HCT116 (cell line): ENCODE results near the gene UBXN11. TPM values are rescaled to one million over a fixed set of nuclear protein-coding genes. Genes with fewer than 3 reads are reported as not detected.
"Not testable (repeated sequence)": the region's sequence is repeated elsewhere in the genome, so short reads cannot be mapped to it uniquely, and the experiment has no call there.

Experiments used
- ATAC-seq: fragments of 200-7000 bp; cut with Tn5 transposase; 2 replicates; pipeline ENCODE4 v1.9.1; 2020; ENCODE audit warnings: mild to moderate bottlenecking, moderate library complexity
- BruUV-seq: library from RNA; stranded (reverse); fragments of 400-500 nt; replicated peaks from 2 replicates; lab custom pipeline; 2021; lab: Mats Ljungman, UMichigan
- CTCF ChIA-PET: fragments of 300-600 bp; sonication (Branson Sonifier 250); formaldehyde crosslinking; loops from one replicate; lab custom pipeline; 2021; ENCODE audit warnings: antibody characterized with exemption; lab: Charles Lee
- POLR2A ChIA-PET: fragments of 300-600, 350-600 bp; sonication (Branson Sonifier 250); formaldehyde crosslinking; loops from one replicate; lab custom pipeline; 2021; ENCODE audit warnings: antibody characterized with exemption; lab: Charles Lee
- RAD21 ChIA-PET, 2 experiments: fragments of 300-600 bp; sonication (Branson Sonifier 250); formaldehyde crosslinking; loops; one replicate each; lab custom pipeline; 2023; ENCODE audit warnings: low total read pairs in 2 of 2; ENCODE audit not compliant: uncharacterized antibody in 2 of 2, unreplicated experiment in 2 of 2, low non-redundant PET in 1 of 2; lab: Charles Lee
- DNase-seq: peaks from one replicate; pipeline ENCODE4 v3.0.0-alpha.2; 2010; ENCODE audit warnings: low read depth, low spot score
- H2AFZ ChIP-seq: fragments of 200-600 bp; shearing (Covaris generic), sonication (generic); 2 replicates; pipeline ENCODE4 v1.6.1; 2017; ENCODE audit warnings: low read depth, mixed run types, mixed read lengths, antibody characterized with exemption, low read length; ENCODE audit not compliant: poor library complexity, severe bottlenecking
- H3K27ac ChIP-seq: 2 replicates; pipeline ENCODE4 v1.5.1; 2012; ENCODE audit warnings: low read depth, low read length
- H3K27me3 ChIP-seq: fragments of 200-600 bp; sonication (generic); 2 replicates; pipeline ENCODE4 v1.6.1; 2016; ENCODE audit warnings: mixed run types, low read length, mixed read lengths; ENCODE audit not compliant: insufficient read depth
- H3K36me3 ChIP-seq, 2 experiments: fragments of 200-500 bp in 1 of 2; fragments of 200-600 bp in 1 of 2; sonication (Bioruptor generic) in 1 of 2; sonication (generic) in 1 of 2; 2 replicates each; pipeline versions ENCODE4 v1.5.1 to v1.6.1; 2014 to 2016; ENCODE audit warnings: low read length in 2 of 2, inconsistent platforms in 1 of 2, mixed read lengths in 1 of 2, mixed run types in 1 of 2; ENCODE audit not compliant: insufficient read depth in 2 of 2, control insufficient read depth in 1 of 2
- H3K4me1 ChIP-seq, 2 experiments: fragments of 200-600 bp in 1 of 2; sonication (generic) in 1 of 2; 2 replicates each; pipeline versions ENCODE4 v1.5.1 to v1.6.1; 2012 to 2017; ENCODE audit warnings: low read length in 2 of 2, inconsistent platforms in 1 of 2, mild to moderate bottlenecking in 1 of 2, mixed read lengths in 1 of 2, mixed run types in 1 of 2, moderate library complexity in 1 of 2; ENCODE audit not compliant: insufficient read depth in 2 of 2, control insufficient read depth in 1 of 2
- H3K4me2 ChIP-seq: fragments of 200-600 bp; sonication (generic); 2 replicates; pipeline ENCODE4 v1.6.1; 2017; ENCODE audit warnings: mixed run types, low read length, mixed read lengths
- H3K4me3 ChIP-seq, 2 experiments: fragments of 200-600 bp in 1 of 2; sonication (generic) in 1 of 2; replicated peaks in 1 of 2; 2 replicates each; pipeline ENCODE4 v1.5.1; 2011 to 2016; ENCODE audit warnings: low read length in 2 of 2, control low read depth in 1 of 2, low read depth in 1 of 2, mild to moderate bottlenecking in 1 of 2, mixed read lengths in 1 of 2, mixed run types in 1 of 2
- H3K79me2 ChIP-seq: fragments of 200-600 bp; sonication (generic); 2 replicates; pipeline ENCODE4 v1.6.1; 2017; ENCODE audit warnings: mild to moderate bottlenecking, mixed run types, low read length, moderate library complexity, mixed read lengths; ENCODE audit not compliant: insufficient read depth
- H3K9ac ChIP-seq: fragments of 200-600 bp; sonication (generic); 2 replicates; pipeline ENCODE4 v1.6.1; 2016; ENCODE audit warnings: low read length, mixed read lengths
- H3K9me2 ChIP-seq: fragments of 200-600 bp; sonication (generic), shearing (Covaris generic); 2 replicates; pipeline ENCODE4 v1.6.1; 2017; ENCODE audit warnings: mixed run types, mild to moderate bottlenecking, moderate library complexity; ENCODE audit not compliant: insufficient read depth
- H3K9me3 ChIP-seq, 2 experiments: fragments of 200-500 bp in 1 of 2; fragments of 200-600 bp in 1 of 2; sonication (Bioruptor generic) in 1 of 2; sonication (generic) in 1 of 2; 2 replicates each; pipeline ENCODE4 v1.6.1; 2014 to 2017; ENCODE audit warnings: low read length in 2 of 2, mixed read lengths in 2 of 2, inconsistent platforms in 1 of 2, low read depth in 1 of 2, mild to moderate bottlenecking in 1 of 2, mixed run types in 1 of 2, moderate library complexity in 1 of 2; ENCODE audit not compliant: control insufficient read depth in 1 of 2, insufficient read depth in 1 of 2
- H4K20me1 ChIP-seq: fragments of 200-600 bp; sonication (generic), shearing (Covaris generic); 2 replicates; pipeline ENCODE4 v1.6.1; 2017; ENCODE audit warnings: mixed run types, mild to moderate bottlenecking, moderate library complexity; ENCODE audit not compliant: insufficient read depth
- CBX3 ChIP-seq: IDR thresholded peaks from 2 replicates; pipeline ENCODE4 v1.6.1; 2012; ENCODE audit warnings: low read depth
- CEBPB ChIP-seq: IDR thresholded peaks from 2 replicates; pipeline ENCODE4 v1.6.1; 2012; ENCODE audit warnings: low read depth
- CTCF ChIP-seq, 3 experiments: fragments of 200-600 bp in 1 of 3; sonication (generic) in 1 of 3; IDR thresholded peaks in 2 of 3; conservative IDR thresholded peaks in 1 of 3; 2 replicates each; pipeline ENCODE4 v1.5.1; 2012 to 2017; ENCODE audit warnings: low read depth in 2 of 3, low read length in 2 of 3, antibody characterized with exemption in 1 of 3, borderline replicate concordance in 1 of 3, control low read depth in 1 of 3, mild to moderate bottlenecking in 1 of 3, mixed read lengths in 1 of 3, mixed run types in 1 of 3, moderate library complexity in 1 of 3; ENCODE audit not compliant: insufficient read depth in 1 of 3
- EGR1 ChIP-seq: IDR thresholded peaks from 2 replicates; pipeline ENCODE4 v1.6.1; 2012; ENCODE audit warnings: low read depth
- EZH2phosphoT487 ChIP-seq: fragments of 200-600 bp; IDR thresholded peaks from 2 replicates; pipeline ENCODE4 v1.6.1; 2018; ENCODE audit warnings: antibody characterized with exemption, borderline replicate concordance
- FOSL1 ChIP-seq: IDR thresholded peaks from 2 replicates; pipeline ENCODE4 v1.6.1; 2012; ENCODE audit warnings: low read depth
- POLR2A ChIP-seq: IDR thresholded peaks from 2 replicates; pipeline ENCODE4 v1.7.0; 2011; ENCODE audit warnings: borderline replicate concordance; ENCODE audit not compliant: insufficient read depth, insufficient read length; ENCODE audit errors: extremely low read depth
- RAD21 ChIP-seq: IDR thresholded peaks from 2 replicates; pipeline ENCODE4 v1.6.1; 2012; ENCODE audit warnings: low read depth, mild to moderate bottlenecking
- SIN3A ChIP-seq: IDR thresholded peaks from 2 replicates; pipeline ENCODE4 v1.6.1; 2012; ENCODE audit warnings: low read depth
- SP1 ChIP-seq: IDR thresholded peaks from 2 replicates; pipeline ENCODE4 v1.6.1; 2012; ENCODE audit warnings: low read depth
- SRF ChIP-seq: IDR thresholded peaks from 2 replicates; pipeline ENCODE4 v1.6.1; 2012; ENCODE audit warnings: low read depth
- TCF7L2 ChIP-seq: IDR thresholded peaks from 2 replicates; pipeline ENCODE4 v1.7.0; 2011; ENCODE audit warnings: borderline replicate concordance, inconsistent platforms; ENCODE audit not compliant: insufficient read depth, insufficient read length; ENCODE audit errors: extremely low read depth
- YY1 ChIP-seq: IDR thresholded peaks from 2 replicates; pipeline ENCODE4 v1.6.1; 2011; ENCODE audit warnings: low read length, low read depth, moderate library complexity, mild to moderate bottlenecking; ENCODE audit not compliant: insufficient replicate concordance; ENCODE audit errors: extremely low read depth
- ZBTB33 ChIP-seq: IDR thresholded peaks from 2 replicates; pipeline ENCODE4 v1.6.1; 2011; ENCODE audit warnings: mild to moderate bottlenecking, low read length, moderate library complexity; ENCODE audit not compliant: insufficient replicate concordance; ENCODE audit errors: extremely low read depth
- ZFX ChIP-seq: fragments of 450-650 bp; IDR thresholded peaks from 2 replicates; pipeline ENCODE4 v1.6.1; 2017
- ZNF274 ChIP-seq: fragments of 200-500 bp; sonication (Bioruptor generic); IDR thresholded peaks from 2 replicates; pipeline ENCODE4 v1.6.1; 2014; ENCODE audit warnings: mild to moderate bottlenecking, low read depth, low read length, inconsistent platforms
- intact Hi-C: fragments of 100-400 bp; cut with micrococcal nuclease; formaldehyde crosslinking; loops from 2 replicates; pipeline ENCODE4 v1.10.0; 2022
- total RNA-seq: library from RNA; stranded (reverse); gene quantifications from one replicate; pipeline ENCODE4 v1.2.1, GENCODE V29; 2021; ENCODE audit not compliant: unreplicated experiment

Gene UBXN11
- total RNA-seq, 1 experiment from 2014 or later: 19.3 TPM

- Histone ChIP-seq H3K9ac (no peak overlapping the region), H3K9me3 (no peaks in the 10 kb centered on the region), H3K4me1 (peaks cover 3 to 11% of the 10 kb centered on the region in 2 experiments; a peak in 3 of 4 replicates), H3K9me2 (no peaks in the 10 kb centered on the region), H3K79me2 (no peaks in the 10 kb centered on the region), H3K4me3 (no peak overlapping the region), H3K27me3 (no peaks in the 10 kb centered on the region; the same call in 1 of the 2 replicates), H2AFZ (no peak overlapping the region), H3K27ac (no peak overlapping the region), H3K4me2 (no peak overlapping the region), H3K36me3 (no peaks in the 10 kb centered on the region), H4K20me1 (no peaks in the 10 kb centered on the region)
- POLR2A ChIA-PET: no interaction called here
- TF ChIP-seq EGR1 (no peak), SRF (no peak), CTCF (IDR thresholded peaks at IDR 0.05 in 2 of 3, conservative IDR thresholded peaks at IDR 0.05 in 1 of 3; ENCODE audit: borderline replicate concordance in 1 of 3, insufficient read depth in 1 of 3, low read depth in 2 of 3, low read length in 2 of 3) (no peak), RAD21 (no peak), TCF7L2 (no peak), SIN3A (no peak), FOSL1 (no peak), YY1 (no peak), POLR2A (no peak), ZNF274 (no peak), EZH2phosphoT487 (no peak), ZFX (no peak), ZBTB33 (no peak), SP1 (no peak), CBX3 (no peak), CEBPB (no peak)
- RAD21 ChIA-PET: no interaction called here
- ATAC-seq (no peak), DNase-seq (no peak)
- intact Hi-C loops: no loop called here
- CTCF ChIA-PET: interaction anchor here (1.7 kb wide), 1 partner anchor 30 kb away, joined by 7 read pairs; no protein-coding TSS in a partner anchor
- no TSS peak for BruUV-seq
Measured at GRCh38 chr1:26314501-26314900, 8.1 kb upstream of the UBXN11 start.

GRCh38 chr1:26307966-26308899 lies 1.8 kb upstream of the UBXN11 start:
- H3K4me3 ChIP-seq, H3K4me2 ChIP-seq, RAD21 ChIA-PET, H3K27me3 ChIP-seq, BruUV-seq, DNase-seq, ATAC-seq, H3K27ac ChIP-seq, intact Hi-C loops, H3K36me3 ChIP-seq, H3K9me2 ChIP-seq, POLR2A ChIA-PET, H4K20me1 ChIP-seq, H2AFZ ChIP-seq, H3K9ac ChIP-seq, H3K9me3 ChIP-seq: not testable (repeated sequence)
- Histone ChIP-seq H3K79me2 (peaks cover 12% of the 10 kb centered on the region), H3K4me1 (peaks cover 4 to 29% of the 10 kb centered on the region in 2 experiments; a peak in 3 of 4 replicates)
- CTCF ChIA-PET: interaction anchor here (1.5 to 2.7 kb wide), 3 partner anchors 22 to 83 kb away, joined by 3 to 10 read pairs (median 5); no protein-coding TSS in a partner anchor
